GM12878 (cell line): Measurements from ENCODE around the gene ZNF841. TPM values are rescaled to one million over a fixed set of nuclear protein-coding genes. Genes with fewer than 3 reads are reported as not detected.
A peak's percentile ranks its signal among the peaks of the same experiment; 100 is the strongest.

ENCODE experiments used
- ATAC-seq: fragments of 200-7000 bp; cut with Tn5 transposase; 3 replicates; pipeline ENCODE4 v1.9.1; 2020; ENCODE audit warnings: mild to moderate bottlenecking, moderate library complexity
- BruUV-seq: library from RNA; stranded (reverse); fragments of 400-500 nt; replicated peaks from 2 replicates; lab custom pipeline; 2021; lab: Mats Ljungman, UMichigan
- CTCF ChIA-PET: fragments of 300-600 bp; sonication (Branson Sonifier 250); formaldehyde crosslinking; extraction: SDS; loops from one replicate; lab custom pipeline; 2021; ENCODE audit warnings: inconsistent platforms; lab: Yijun Ruan, JAX
- POLR2A ChIA-PET: fragments of 350-600 bp; formaldehyde crosslinking; extraction: SDS; loops from one replicate; lab custom pipeline; 2021; ENCODE audit warnings: inconsistent platforms; lab: Charles Lee
- RAD21 ChIA-PET: fragments of 300-600 bp; sonication (Branson Sonifier 250); formaldehyde crosslinking; loops from one replicate; lab custom pipeline; 2023; ENCODE audit warnings: antibody characterized with exemption; ENCODE audit not compliant: unreplicated experiment; lab: Charles Lee
- SMC1A ChIA-PET: fragments of 300-600 bp; sonication (Branson Sonifier 250); formaldehyde crosslinking; loops from one replicate; lab custom pipeline; 2023; ENCODE audit not compliant: unreplicated experiment, uncharacterized antibody; lab: Charles Lee
- DNase-seq: peaks from one replicate; pipeline ENCODE4 v3.0.0-alpha.2; 2011; ENCODE audit warnings: low read depth, low spot score
- FAIRE-seq: peaks from 3 replicates; lab custom pipeline; 2011; peaks lifted over from hg19 to GRCh38; lab: Jason Lieb, UNC
- H2AFZ ChIP-seq: 2 replicates; pipeline ENCODE4 v1.6.0; 2011; ENCODE audit warnings: low read depth, low read length, control low read depth; ENCODE audit not compliant: control insufficient read depth
- H3K27ac ChIP-seq: 2 replicates; pipeline ENCODE4 v1.5.1; 2011; ENCODE audit warnings: control low read depth; ENCODE audit not compliant: control insufficient read depth, insufficient read depth
- H3K27me3 ChIP-seq, 2 experiments: replicated peaks in 1 of 2; 2 replicates each; pipeline versions ENCODE4 v1.6.0 to v1.6.1; 2011; ENCODE audit warnings: low read length in 1 of 2; ENCODE audit not compliant: control insufficient read depth in 2 of 2, insufficient read depth in 2 of 2
- H3K36me3 ChIP-seq, 2 experiments: 2 replicates each; pipeline ENCODE4 v1.5.1; 2011; ENCODE audit warnings: low read length in 1 of 2; ENCODE audit not compliant: control insufficient read depth in 2 of 2, insufficient read depth in 2 of 2
- H3K4me1 ChIP-seq: 2 replicates; pipeline ENCODE4 v1.6.1; 2011; ENCODE audit warnings: mild to moderate bottlenecking, low read length, moderate library complexity, mixed read lengths; ENCODE audit not compliant: control insufficient read depth, insufficient read depth
- H3K4me2 ChIP-seq: 2 replicates; pipeline ENCODE4 v1.6.0; 2011; ENCODE audit warnings: control low read depth; ENCODE audit not compliant: control insufficient read depth, insufficient read depth
- H3K4me3 ChIP-seq: fragments of 200-600 bp; sonication (generic); 2 replicates; pipeline ENCODE4 v1.5.1; 2016
- H3K79me2 ChIP-seq: 2 replicates; pipeline ENCODE4 v1.6.0; 2011; ENCODE audit warnings: low read length; ENCODE audit not compliant: control insufficient read depth, insufficient read depth
- H3K9ac ChIP-seq: 2 replicates; pipeline ENCODE4 v1.8.0; 2011; ENCODE audit warnings: low read length, control low read depth, mixed read lengths; ENCODE audit not compliant: control insufficient read depth, insufficient read depth
- H3K9me3 ChIP-seq: replicated peaks from 3 replicates; pipeline ENCODE4 v1.5.1; 2011; ENCODE audit warnings: mild to moderate bottlenecking, low read length; ENCODE audit not compliant: control insufficient read depth, insufficient read depth
- H4K20me1 ChIP-seq: 2 replicates; pipeline ENCODE4 v1.6.0; 2011; ENCODE audit not compliant: control insufficient read depth, insufficient read depth
- ASH2L ChIP-seq: fragments of 300-600, 200-600 bp; sonication (generic); IDR thresholded peaks from 2 replicates; pipeline ENCODE4 v1.6.1; 2017; ENCODE audit warnings: low read depth, mild to moderate bottlenecking, borderline replicate concordance
- CTCF ChIP-seq, 3 experiments: IDR thresholded peaks in 2 of 3; conservative IDR thresholded peaks in 1 of 3; 2 replicates each; pipeline ENCODE4 v1.5.1; 2011; ENCODE audit warnings: low read depth in 3 of 3, low read length in 3 of 3, mild to moderate bottlenecking in 3 of 3, control low read depth in 2 of 3, moderate library complexity in 2 of 3, inconsistent platforms in 1 of 3, mixed read lengths in 1 of 3; ENCODE audit not compliant: control insufficient read depth in 2 of 3, insufficient read depth in 1 of 3; ENCODE audit errors: extremely low read depth in 1 of 3
- EP300 ChIP-seq, 2 experiments: fragments of 150-350 bp in 1 of 2; IDR thresholded peaks; 2 replicates each; pipeline ENCODE4 v1.6.1; 2011 to 2012; ENCODE audit warnings: low read depth in 2 of 2, low read length in 2 of 2, borderline replicate concordance in 1 of 2, improper control_type of control experiment in 1 of 2, inconsistent platforms in 1 of 2; ENCODE audit not compliant: control insufficient read depth in 1 of 2
- GABPA ChIP-seq: IDR thresholded peaks from 2 replicates; pipeline ENCODE4 v1.6.1; 2014; ENCODE audit warnings: antibody characterized with exemption, low read depth, mild to moderate bottlenecking, inconsistent platforms
- GATAD2B ChIP-seq: fragments of 450-650 bp; conservative IDR thresholded peaks from 2 replicates; pipeline ENCODE4 v1.6.1; 2017; ENCODE audit warnings: low read depth, mild to moderate bottlenecking, moderate library complexity
- POLR2A ChIP-seq: IDR thresholded peaks from 2 replicates; pipeline ENCODE4 v1.6.1; 2011; ENCODE audit warnings: low read depth, mild to moderate bottlenecking, low read length
- POU2F2 ChIP-seq: IDR thresholded peaks from 3 replicates; pipeline ENCODE4 v1.6.1; 2011; ENCODE audit warnings: low read depth, mild to moderate bottlenecking, low read length, borderline replicate concordance
- YY1 ChIP-seq: IDR thresholded peaks from 2 replicates; pipeline ENCODE4 v1.6.1; 2011; ENCODE audit warnings: low read depth, mild to moderate bottlenecking, low read length
- ZBTB11 ChIP-seq: fragments of 450-650 bp; formaldehyde crosslinking; IDR thresholded peaks from 2 replicates; pipeline ENCODE4 v1.5.0; 2022; ENCODE audit warnings: mild to moderate bottlenecking, missing genetic modification characterization
- ZZZ3 ChIP-seq: IDR thresholded peaks from 2 replicates; pipeline ENCODE4 v1.6.1; 2011; ENCODE audit warnings: low read depth; ENCODE audit not compliant: control insufficient read depth, insufficient read length
- WGBS: methylation state at CpG from one replicate; pipeline ENCODE4 v1.1.6; 2016; ENCODE audit warnings: low lambda C conversion rate; ENCODE audit not compliant: insufficient replicate concordance, insufficient coverage; ENCODE audit errors: missing lambda C conversion rate; 5-methylcytosine and 5-hydroxymethylcytosine counted together
- in situ Hi-C: fragments of 300-500 bp; cut with MboI; formaldehyde crosslinking; loops from 9 replicates; pipeline ENCODE4 v1.14.3; 2018; ENCODE audit warnings: mixed read lengths
- intact Hi-C: fragments of 100-400 bp; cut with micrococcal nuclease; formaldehyde crosslinking; loops from one replicate; pipeline ENCODE4 v1.14.2; 2022; ENCODE audit not compliant: unreplicated experiment
- polyA plus RNA-seq, 11 experiments: library from polyadenylated mRNA; depleted of rRNA in 4 of 11; unstranded in 6 of 11; stranded (reverse) in 5 of 11; fragments of >200 nt; fragmentation: Nextera tagmentation in 4 of 11; fragmentation: Illumina TruSeq in 1 of 11; extraction: Ambion mirVana in 4 of 11; extraction: Trizol in 1 of 11; gene quantifications; 1 replicate in 1 of 11; 2 replicates in 10 of 11; pipeline versions ENCODE4 v1.2.1 to v1.2.3, GENCODE V29; 2011 to 2016; ENCODE audit warnings: inconsistent platforms in 2 of 11, missing spikeins in 2 of 11, low read depth in 1 of 11
- total RNA-seq, 4 experiments: library from RNA; depleted of rRNA in 3 of 4; stranded (reverse); fragments of >200 nt in 3 of 4; fragmentation: Illumina TruSeq in 1 of 4; extraction: Trizol in 1 of 4; gene quantifications; 2 replicates each; pipeline versions ENCODE4 v1.2.1 to v1.2.3, GENCODE V29; 2013 to 2021
- TF ChIP-seq, protein P1 (sequence below): fragments of 450-650 bp; formaldehyde crosslinking; IDR thresholded peaks from 2 replicates; pipeline ENCODE4 v1.4.0; 2020; ENCODE audit warnings: mild to moderate bottlenecking, moderate library complexity

Gene ZNF841
- total and polyA plus RNA-seq, 10 of the 15 experiments (the other 5 are each of a cell fraction or from before 2014, with no cell fraction given): 1.4 to 15.0 (median 8.2) TPM

DNA sequence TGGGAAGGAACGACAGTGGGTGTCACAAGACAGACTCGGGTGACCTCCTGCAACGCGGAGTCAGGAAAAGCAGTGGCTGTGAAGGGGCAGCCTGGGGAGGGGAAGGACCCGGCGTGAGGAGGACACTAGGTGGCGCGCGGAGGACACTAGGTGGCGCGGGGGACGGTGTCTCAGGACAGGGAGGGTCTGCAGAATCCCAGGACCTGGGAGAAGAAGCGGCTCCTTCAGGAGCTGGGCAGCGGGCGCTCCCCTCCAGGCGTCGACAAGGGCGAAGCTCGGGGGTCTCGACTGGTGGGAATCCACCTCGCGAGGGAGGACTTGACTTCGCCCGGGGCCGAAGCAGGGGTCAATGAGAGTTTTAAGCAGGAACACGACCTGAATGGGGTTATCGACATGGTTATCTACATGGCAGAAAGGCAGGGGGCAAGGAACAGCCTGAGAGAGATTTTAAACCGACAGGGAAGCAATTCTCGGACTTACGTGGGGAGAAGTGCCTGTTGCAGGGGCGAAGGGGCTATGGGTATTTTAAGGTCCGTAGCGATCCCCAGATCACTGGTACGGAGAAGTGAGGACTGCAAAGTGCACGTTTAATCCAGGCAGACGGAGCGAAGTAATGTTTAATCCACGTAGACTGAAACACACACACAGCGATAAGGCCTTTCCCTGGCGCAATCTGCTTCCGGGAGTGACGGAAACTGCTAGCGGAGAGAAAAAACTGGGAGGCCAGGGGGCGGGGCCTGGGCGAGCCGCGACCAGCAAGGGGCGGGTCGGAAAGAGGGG, 43.9 kb upstream of the ZNF841 start, which contains the start of gene ZNF616:
Gene ZNF616 (minus strand): TSS at position 687 of the 780 bp plus-strand sequence. CDS start 9,426 bp downstream, outside the sequence.
- RAD21 ChIA-PET: interaction anchor here (2.1 to 3.0 kb wide), 2 partner anchors 50 to 98 kb away, joined by 5 to 8 read pairs; partner anchors contain the start of gene PPP2R1A
- POLR2A ChIA-PET: interaction anchor here (1.0 to 1.4 kb wide), 2 partner anchors 48 to 50 kb away, joined by 3 to 5 read pairs; partner anchors contain the start of gene PPP2R1A
- Histone ChIP-seq H3K36me3 (no peaks in the 10 kb centered on the region), H3K27ac (peak within 1 kb of the TSS; percentile 84), H4K20me1 (no peaks in the 10 kb centered on the region), H3K9me3 (peaks cover 14% of the 10 kb centered on the region; the same call in 2 of the 3 replicates), H2AFZ (peak within 1 kb of the TSS; percentile 97), H3K4me2 (peak within 1 kb of the TSS; percentile 93), H3K79me2 (peaks cover 9% of the 10 kb centered on the region), H3K4me1 (peaks cover 5% of the 10 kb centered on the region), H3K9ac (peak within 1 kb of the TSS; percentile 96), H3K27me3 (no peaks in the 10 kb centered on the region), H3K4me3 (peak within 1 kb of the TSS; percentile 99)
- SMC1A ChIA-PET: interaction anchor here (0.6 to 2.8 kb wide), 6 partner anchors 30 to 1028 kb away, joined by 3 to 21 read pairs (median 3); partner anchors contain the start of gene ZNF836
- TSS peak; percentile 84 for BruUV-seq
- intact Hi-C loops: loop anchor here (1.0 to 5.0 kb wide), 2 partner anchors 53 to 99 kb away; partner anchors contain the start of gene PPP2R1A
- ATAC-seq (peak; percentile 97), DNase-seq (peak; percentile 71), FAIRE-seq (peak; percentile 89)
- CTCF ChIA-PET: interaction anchor here (0.5 to 4.2 kb wide), 4 partner anchors 50 to 615 kb away, joined by 3 to 52 read pairs (median 6); no protein-coding TSS in a partner anchor
- under 1% methylated on average over 44 of the region's 49 CpGs for WGBS
- in situ Hi-C loops: loop anchor here (5.0 kb wide), 1 partner anchor 93 kb away; no protein-coding TSS in a partner anchor
- TF ChIP-seq ZZZ3 (no peak), GABPA (peak; percentile 94), ZBTB11 (CRISPR knock-in tag) (peak; percentile 80), POU2F2 (no peak; the same call in 2 of the 3 replicates), GATAD2B (0 out of 2 replicates have a peak, but pooled peaks have one; percentile 31), EP300 (IDR thresholded peaks at IDR 0.05; ENCODE audit: borderline replicate concordance in 1 of 2, control insufficient read depth in 1 of 2, low read depth in 2 of 2, low read length in 2 of 2) (no peak), ASH2L (no peak), CTCF (IDR thresholded peaks at IDR 0.05 in 2 of 3, conservative IDR thresholded peaks at IDR 0.05 in 1 of 3; ENCODE audit: control insufficient read depth in 2 of 3, extremely low read depth in 1 of 3, insufficient read depth in 1 of 3, low read depth in 3 of 3, low read length in 3 of 3) (peak; percentile 67 to 88 (median 82)), YY1 (0 out of 2 replicates have a peak, but pooled peaks have one; percentile 41), POLR2A (peak; percentile 71)
- TF ChIP-seq, protein P1, sequence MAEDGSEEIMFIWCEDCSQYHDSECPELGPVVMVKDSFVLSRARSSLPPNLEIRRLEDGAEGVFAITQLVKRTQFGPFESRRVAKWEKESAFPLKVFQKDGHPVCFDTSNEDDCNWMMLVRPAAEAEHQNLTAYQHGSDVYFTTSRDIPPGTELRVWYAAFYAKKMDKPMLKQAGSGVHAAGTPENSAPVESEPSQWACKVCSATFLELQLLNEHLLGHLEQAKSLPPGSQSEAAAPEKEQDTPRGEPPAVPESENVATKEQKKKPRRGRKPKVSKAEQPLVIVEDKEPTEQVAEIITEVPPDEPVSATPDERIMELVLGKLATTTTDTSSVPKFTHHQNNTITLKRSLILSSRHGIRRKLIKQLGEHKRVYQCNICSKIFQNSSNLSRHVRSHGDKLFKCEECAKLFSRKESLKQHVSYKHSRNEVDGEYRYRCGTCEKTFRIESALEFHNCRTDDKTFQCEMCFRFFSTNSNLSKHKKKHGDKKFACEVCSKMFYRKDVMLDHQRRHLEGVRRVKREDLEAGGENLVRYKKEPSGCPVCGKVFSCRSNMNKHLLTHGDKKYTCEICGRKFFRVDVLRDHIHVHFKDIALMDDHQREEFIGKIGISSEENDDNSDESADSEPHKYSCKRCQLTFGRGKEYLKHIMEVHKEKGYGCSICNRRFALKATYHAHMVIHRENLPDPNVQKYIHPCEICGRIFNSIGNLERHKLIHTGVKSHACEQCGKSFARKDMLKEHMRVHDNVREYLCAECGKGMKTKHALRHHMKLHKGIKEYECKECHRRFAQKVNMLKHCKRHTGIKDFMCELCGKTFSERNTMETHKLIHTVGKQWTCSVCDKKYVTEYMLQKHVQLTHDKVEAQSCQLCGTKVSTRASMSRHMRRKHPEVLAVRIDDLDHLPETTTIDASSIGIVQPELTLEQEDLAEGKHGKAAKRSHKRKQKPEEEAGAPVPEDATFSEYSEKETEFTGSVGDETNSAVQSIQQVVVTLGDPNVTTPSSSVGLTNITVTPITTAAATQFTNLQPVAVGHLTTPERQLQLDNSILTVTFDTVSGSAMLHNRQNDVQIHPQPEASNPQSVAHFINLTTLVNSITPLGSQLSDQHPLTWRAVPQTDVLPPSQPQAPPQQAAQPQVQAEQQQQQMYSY (CRISPR knock-in tag): no peak
